GM23338 (cell line): ENCODE measurements around the gene HGD. TPM values are rescaled to one million over a fixed set of nuclear protein-coding genes. Genes with fewer than 3 reads are reported as not detected.

Source experiments
- ATAC-seq: fragments of 200-7000 bp; cut with Tn5 transposase; 3 replicates; pipeline ENCODE4 v1.9.1; 2020
- DNase-seq: peaks from one replicate; pipeline ENCODE4 v3.0.0-alpha.2; 2015; ENCODE audit warnings: low spot score
- H2AFZ ChIP-seq: fragments of 200-600 bp; sonication (generic); 2 replicates; pipeline ENCODE4 v1.8.0; 2016; ENCODE audit warnings: antibody characterized with exemption, mild to moderate bottlenecking, moderate library complexity
- H3F3A ChIP-seq: fragments of 200-600 bp; sonication (generic); replicated peaks from 2 replicates; pipeline ENCODE4 v1.8.0; 2017; ENCODE audit warnings: antibody characterized with exemption, mixed run types, low read depth
- H3K27ac ChIP-seq: fragments of 200-600 bp; sonication (generic); 2 replicates; pipeline ENCODE4 v1.6.1; 2016; ENCODE audit warnings: low read depth
- H3K27me3 ChIP-seq: fragments of 200-600 bp; sonication (generic); 2 replicates; pipeline ENCODE4 v1.8.0; 2016; ENCODE audit warnings: mild to moderate bottlenecking, mixed run types, moderate library complexity; ENCODE audit not compliant: insufficient read depth
- H3K36me3 ChIP-seq: fragments of 200-600 bp; sonication (generic); 2 replicates; pipeline ENCODE4 v1.8.0; 2016; ENCODE audit warnings: mild to moderate bottlenecking; ENCODE audit not compliant: insufficient read depth
- H3K4me1 ChIP-seq: fragments of 200-600 bp; sonication (generic); 2 replicates; pipeline ENCODE4 v1.8.0; 2016; ENCODE audit warnings: mild to moderate bottlenecking, moderate library complexity; ENCODE audit not compliant: insufficient read depth
- H3K4me2 ChIP-seq: fragments of 200-600 bp; sonication (generic); 2 replicates; pipeline ENCODE4 v1.7.1; 2017; ENCODE audit warnings: mixed run types
- H3K4me3 ChIP-seq: fragments of 200-600 bp; sonication (generic); 2 replicates; pipeline ENCODE4 v1.6.1; 2016; ENCODE audit warnings: mixed run types
- H3K79me2 ChIP-seq: fragments of 200-600 bp; sonication (generic); replicated peaks from 2 replicates; pipeline ENCODE4 v1.8.0; 2017; ENCODE audit warnings: mild to moderate bottlenecking; ENCODE audit not compliant: insufficient read depth
- H3K9me2 ChIP-seq: fragments of 200-600 bp; sonication (generic); 2 replicates; pipeline ENCODE4 v1.8.0; 2017; ENCODE audit not compliant: insufficient read depth
- H4K20me1 ChIP-seq: fragments of 200-600 bp; sonication (generic); replicated peaks from 2 replicates; pipeline ENCODE4 v1.8.0; 2017; ENCODE audit warnings: mild to moderate bottlenecking; ENCODE audit not compliant: insufficient read depth
- H3K27ac Mint-ChIP-seq: 2 replicates; pipeline ENCODE4 v1.8.0; 2020; ENCODE audit warnings: inconsistent platforms, mild to moderate bottlenecking, moderate library complexity, mixed read lengths
- H3K27me3 Mint-ChIP-seq: 3 replicates; pipeline ENCODE4 v1.8.0; 2022; ENCODE audit warnings: low read depth, mild to moderate bottlenecking, moderate library complexity, mixed read lengths, inconsistent platforms; ENCODE audit not compliant: insufficient read depth, poor library complexity
- H3K36me3 Mint-ChIP-seq: 3 replicates; pipeline ENCODE4 v1.8.0; 2021; ENCODE audit warnings: low read depth, mild to moderate bottlenecking, inconsistent platforms, moderate library complexity, mixed read lengths
- H3K4me1 Mint-ChIP-seq: 3 replicates; pipeline ENCODE4 v1.8.0; 2020; ENCODE audit warnings: mild to moderate bottlenecking, inconsistent platforms, mixed read lengths
- H3K4me3 Mint-ChIP-seq: 3 replicates; pipeline ENCODE4 v1.8.0; 2021; ENCODE audit warnings: moderate library complexity, mild to moderate bottlenecking, inconsistent platforms, mixed read lengths
- H3K9me3 Mint-ChIP-seq: 3 replicates; pipeline ENCODE4 v1.8.0; 2020; ENCODE audit warnings: moderate library complexity, mild to moderate bottlenecking, inconsistent platforms, mixed read lengths
- CREB1 ChIP-seq: fragments of 250-450 bp; sonication (Bioruptor Pico); IDR thresholded peaks from 2 replicates; pipeline ENCODE4 v1.5.0; 2020; ENCODE audit warnings: low read depth, mild to moderate bottlenecking, moderate library complexity
- EZH2 ChIP-seq: fragments of 200-600 bp; sonication (generic); IDR thresholded peaks from one replicate; pipeline ENCODE4 v1.8.0; 2017; ENCODE audit warnings: antibody characterized with exemption, mild to moderate bottlenecking, low read depth; ENCODE audit not compliant: unreplicated experiment
- EZH2phosphoT487 ChIP-seq: fragments of 200-600 bp; sonication (generic); IDR thresholded peaks from one replicate; pipeline ENCODE4 v1.8.1; 2018; ENCODE audit warnings: antibody characterized with exemption; ENCODE audit not compliant: unreplicated experiment
- JUNB ChIP-seq: IDR thresholded peaks from one replicate; pipeline ENCODE4 v1.6.1; 2016; ENCODE audit warnings: antibody characterized with exemption; ENCODE audit not compliant: unreplicated experiment
- NANOG ChIP-seq: IDR thresholded peaks from 2 replicates; pipeline ENCODE4 v1.6.1; 2016; ENCODE audit warnings: antibody characterized with exemption, borderline replicate concordance
- POLR2AphosphoS5 ChIP-seq: IDR thresholded peaks from 2 replicates; pipeline ENCODE4 v1.6.1; 2016; ENCODE audit warnings: antibody characterized with exemption, low read depth
- STAT1 ChIP-seq: IDR thresholded peaks from one replicate; pipeline ENCODE4 v1.6.1; 2016; ENCODE audit warnings: antibody characterized with exemption; ENCODE audit not compliant: unreplicated experiment
- ZNF114 ChIP-seq: fragments of 250-450 bp; sonication (Bioruptor Pico); IDR thresholded peaks from 2 replicates; pipeline ENCODE4 v1.5.0; 2020; ENCODE audit warnings: mild to moderate bottlenecking, moderate library complexity
- ZNF331 ChIP-seq: fragments of 250-450 bp; sonication (Bioruptor Pico); IDR thresholded peaks from 2 replicates; pipeline ENCODE4 v1.5.0; 2020; ENCODE audit warnings: low read depth, mild to moderate bottlenecking, moderate library complexity
- polyA plus RNA-seq: library from polyadenylated mRNA; unstranded; fragments of >200 nt; fragmentation: Nextera tagmentation; extraction: Ambion mirVana; gene quantifications from 2 replicates; pipeline ENCODE4 v1.2.1, GENCODE V29; 2016
- total RNA-seq: library from RNA; depleted of rRNA; stranded (reverse); fragments of >200 nt; shearing (Covaris generic); gene quantifications from 2 replicates; pipeline ENCODE4 v1.2.3, GENCODE V29; 2014
- TF ChIP-seq, protein P1 (sequence below): fragments of 250-450 bp; sonication (Bioruptor Pico); IDR thresholded peaks from 2 replicates; pipeline ENCODE4 v1.5.0; 2020; ENCODE audit warnings: mild to moderate bottlenecking, moderate library complexity
- TF ChIP-seq, protein P2 (sequence below): IDR thresholded peaks from one replicate; pipeline ENCODE4 v1.6.1; 2018; ENCODE audit warnings: antibody characterized with exemption; ENCODE audit not compliant: unreplicated experiment
- TF ChIP-seq, protein P3 (sequence below), 2 experiments: fragments of 200-600 bp in 1 of 2; sonication (generic) in 1 of 2; conservative IDR thresholded peaks; 2 replicates each; pipeline versions ENCODE4 v1.5.1 to v1.6.1; 2016 to 2017; ENCODE audit warnings: antibody characterized with exemption in 2 of 2, low read depth in 2 of 2, mild to moderate bottlenecking in 2 of 2, moderate library complexity in 1 of 2
- TF ChIP-seq, protein P4 (sequence below): IDR thresholded peaks from 2 replicates; pipeline ENCODE4 v1.6.1; 2016; ENCODE audit warnings: antibody characterized with exemption

HGD gene
- total and polyA plus RNA-seq, 2 experiments from 2014 or later, result not detected

DNA sequence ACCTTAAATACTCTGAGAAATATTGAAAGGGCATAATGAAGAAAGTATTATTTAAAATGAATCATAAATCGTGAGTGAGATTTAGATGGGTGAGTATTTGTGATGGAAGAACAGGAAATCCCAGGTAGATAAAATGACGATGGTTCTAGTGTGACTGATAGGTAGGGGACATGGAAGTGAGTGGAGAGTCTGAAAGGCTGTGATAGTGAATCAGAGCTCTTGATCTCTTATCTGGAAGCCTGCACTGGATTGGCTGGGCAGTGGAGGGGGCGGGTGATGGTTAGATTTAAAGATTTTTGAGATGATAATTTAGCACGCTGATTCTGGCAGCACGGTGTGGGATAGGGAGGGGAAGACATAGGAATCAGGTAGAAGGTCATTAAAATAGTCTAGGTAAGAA lies 20.1 kb downstream of the HGD start:
- TF ChIP-seq, protein P1, sequence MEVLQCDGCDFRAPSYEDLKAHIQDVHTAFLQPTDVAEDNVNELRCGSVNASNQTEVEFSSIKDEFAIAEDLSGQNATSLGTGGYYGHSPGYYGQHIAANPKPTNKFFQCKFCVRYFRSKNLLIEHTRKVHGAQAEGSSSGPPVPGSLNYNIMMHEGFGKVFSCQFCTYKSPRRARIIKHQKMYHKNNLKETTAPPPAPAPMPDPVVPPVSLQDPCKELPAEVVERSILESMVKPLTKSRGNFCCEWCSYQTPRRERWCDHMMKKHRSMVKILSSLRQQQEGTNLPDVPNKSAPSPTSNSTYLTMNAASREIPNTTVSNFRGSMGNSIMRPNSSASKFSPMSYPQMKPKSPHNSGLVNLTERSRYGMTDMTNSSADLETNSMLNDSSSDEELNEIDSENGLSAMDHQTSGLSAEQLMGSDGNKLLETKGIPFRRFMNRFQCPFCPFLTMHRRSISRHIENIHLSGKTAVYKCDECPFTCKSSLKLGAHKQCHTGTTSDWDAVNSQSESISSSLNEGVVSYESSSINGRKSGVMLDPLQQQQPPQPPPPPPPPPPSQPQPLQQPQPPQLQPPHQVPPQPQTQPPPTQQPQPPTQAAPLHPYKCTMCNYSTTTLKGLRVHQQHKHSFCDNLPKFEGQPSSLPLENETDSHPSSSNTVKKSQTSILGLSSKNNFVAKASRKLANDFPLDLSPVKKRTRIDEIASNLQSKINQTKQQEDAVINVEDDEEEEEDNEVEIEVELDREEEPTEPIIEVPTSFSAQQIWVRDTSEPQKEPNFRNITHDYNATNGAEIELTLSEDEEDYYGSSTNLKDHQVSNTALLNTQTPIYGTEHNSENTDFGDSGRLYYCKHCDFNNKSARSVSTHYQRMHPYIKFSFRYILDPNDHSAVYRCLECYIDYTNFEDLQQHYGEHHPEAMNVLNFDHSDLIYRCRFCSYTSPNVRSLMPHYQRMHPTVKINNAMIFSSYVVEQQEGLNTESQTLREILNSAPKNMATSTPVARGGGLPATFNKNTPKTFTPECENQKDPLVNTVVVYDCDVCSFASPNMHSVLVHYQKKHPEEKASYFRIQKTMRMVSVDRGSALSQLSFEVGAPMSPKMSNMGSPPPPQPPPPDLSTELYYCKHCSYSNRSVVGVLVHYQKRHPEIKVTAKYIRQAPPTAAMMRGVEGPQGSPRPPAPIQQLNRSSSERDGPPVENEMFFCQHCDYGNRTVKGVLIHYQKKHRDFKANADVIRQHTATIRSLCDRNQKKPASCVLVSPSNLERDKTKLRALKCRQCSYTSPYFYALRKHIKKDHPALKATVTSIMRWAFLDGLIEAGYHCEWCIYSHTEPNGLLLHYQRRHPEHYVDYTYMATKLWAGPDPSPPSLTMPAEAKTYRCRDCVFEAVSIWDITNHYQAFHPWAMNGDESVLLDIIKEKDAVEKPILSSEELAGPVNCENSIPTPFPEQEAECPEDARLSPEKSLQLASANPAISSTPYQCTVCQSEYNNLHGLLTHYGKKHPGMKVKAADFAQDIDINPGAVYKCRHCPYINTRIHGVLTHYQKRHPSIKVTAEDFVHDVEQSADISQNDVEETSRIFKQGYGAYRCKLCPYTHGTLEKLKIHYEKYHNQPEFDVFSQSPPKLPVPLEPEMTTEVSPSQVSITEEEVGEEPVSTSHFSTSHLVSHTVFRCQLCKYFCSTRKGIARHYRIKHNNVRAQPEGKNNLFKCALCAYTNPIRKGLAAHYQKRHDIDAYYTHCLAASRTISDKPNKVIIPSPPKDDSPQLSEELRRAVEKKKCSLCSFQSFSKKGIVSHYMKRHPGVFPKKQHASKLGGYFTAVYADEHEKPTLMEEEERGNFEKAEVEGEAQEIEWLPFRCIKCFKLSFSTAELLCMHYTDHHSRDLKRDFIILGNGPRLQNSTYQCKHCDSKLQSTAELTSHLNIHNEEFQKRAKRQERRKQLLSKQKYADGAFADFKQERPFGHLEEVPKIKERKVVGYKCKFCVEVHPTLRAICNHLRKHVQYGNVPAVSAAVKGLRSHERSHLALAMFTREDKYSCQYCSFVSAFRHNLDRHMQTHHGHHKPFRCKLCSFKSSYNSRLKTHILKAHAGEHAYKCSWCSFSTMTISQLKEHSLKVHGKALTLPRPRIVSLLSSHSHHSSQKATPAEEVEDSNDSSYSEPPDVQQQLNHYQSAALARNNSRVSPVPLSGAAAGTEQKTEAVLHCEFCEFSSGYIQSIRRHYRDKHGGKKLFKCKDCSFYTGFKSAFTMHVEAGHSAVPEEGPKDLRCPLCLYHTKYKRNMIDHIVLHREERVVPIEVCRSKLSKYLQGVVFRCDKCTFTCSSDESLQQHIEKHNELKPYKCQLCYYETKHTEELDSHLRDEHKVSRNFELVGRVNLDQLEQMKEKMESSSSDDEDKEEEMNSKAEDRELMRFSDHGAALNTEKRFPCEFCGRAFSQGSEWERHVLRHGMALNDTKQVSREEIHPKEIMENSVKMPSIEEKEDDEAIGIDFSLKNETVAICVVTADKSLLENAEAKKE (CRISPR knock-in tag), result no peak
- no peak for TF ChIP-seq ZNF331
- TF ChIP-seq NANOG, result no peak
- no peak for TF ChIP-seq STAT1
- TF ChIP-seq, protein P2, sequence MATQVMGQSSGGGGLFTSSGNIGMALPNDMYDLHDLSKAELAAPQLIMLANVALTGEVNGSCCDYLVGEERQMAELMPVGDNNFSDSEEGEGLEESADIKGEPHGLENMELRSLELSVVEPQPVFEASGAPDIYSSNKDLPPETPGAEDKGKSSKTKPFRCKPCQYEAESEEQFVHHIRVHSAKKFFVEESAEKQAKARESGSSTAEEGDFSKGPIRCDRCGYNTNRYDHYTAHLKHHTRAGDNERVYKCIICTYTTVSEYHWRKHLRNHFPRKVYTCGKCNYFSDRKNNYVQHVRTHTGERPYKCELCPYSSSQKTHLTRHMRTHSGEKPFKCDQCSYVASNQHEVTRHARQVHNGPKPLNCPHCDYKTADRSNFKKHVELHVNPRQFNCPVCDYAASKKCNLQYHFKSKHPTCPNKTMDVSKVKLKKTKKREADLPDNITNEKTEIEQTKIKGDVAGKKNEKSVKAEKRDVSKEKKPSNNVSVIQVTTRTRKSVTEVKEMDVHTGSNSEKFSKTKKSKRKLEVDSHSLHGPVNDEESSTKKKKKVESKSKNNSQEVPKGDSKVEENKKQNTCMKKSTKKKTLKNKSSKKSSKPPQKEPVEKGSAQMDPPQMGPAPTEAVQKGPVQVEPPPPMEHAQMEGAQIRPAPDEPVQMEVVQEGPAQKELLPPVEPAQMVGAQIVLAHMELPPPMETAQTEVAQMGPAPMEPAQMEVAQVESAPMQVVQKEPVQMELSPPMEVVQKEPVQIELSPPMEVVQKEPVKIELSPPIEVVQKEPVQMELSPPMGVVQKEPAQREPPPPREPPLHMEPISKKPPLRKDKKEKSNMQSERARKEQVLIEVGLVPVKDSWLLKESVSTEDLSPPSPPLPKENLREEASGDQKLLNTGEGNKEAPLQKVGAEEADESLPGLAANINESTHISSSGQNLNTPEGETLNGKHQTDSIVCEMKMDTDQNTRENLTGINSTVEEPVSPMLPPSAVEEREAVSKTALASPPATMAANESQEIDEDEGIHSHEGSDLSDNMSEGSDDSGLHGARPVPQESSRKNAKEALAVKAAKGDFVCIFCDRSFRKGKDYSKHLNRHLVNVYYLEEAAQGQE, result no peak
- no peak for TF ChIP-seq EZH2
- no peak for TF ChIP-seq CREB1 (CRISPR knock-in tag)
- TF ChIP-seq JUNB, result no peak
- TF ChIP-seq EZH2phosphoT487, result no peak
- no peak for TF ChIP-seq POLR2AphosphoS5
- no peak for TF ChIP-seq ZNF114 (CRISPR knock-in tag)
- TF ChIP-seq, protein P3, sequence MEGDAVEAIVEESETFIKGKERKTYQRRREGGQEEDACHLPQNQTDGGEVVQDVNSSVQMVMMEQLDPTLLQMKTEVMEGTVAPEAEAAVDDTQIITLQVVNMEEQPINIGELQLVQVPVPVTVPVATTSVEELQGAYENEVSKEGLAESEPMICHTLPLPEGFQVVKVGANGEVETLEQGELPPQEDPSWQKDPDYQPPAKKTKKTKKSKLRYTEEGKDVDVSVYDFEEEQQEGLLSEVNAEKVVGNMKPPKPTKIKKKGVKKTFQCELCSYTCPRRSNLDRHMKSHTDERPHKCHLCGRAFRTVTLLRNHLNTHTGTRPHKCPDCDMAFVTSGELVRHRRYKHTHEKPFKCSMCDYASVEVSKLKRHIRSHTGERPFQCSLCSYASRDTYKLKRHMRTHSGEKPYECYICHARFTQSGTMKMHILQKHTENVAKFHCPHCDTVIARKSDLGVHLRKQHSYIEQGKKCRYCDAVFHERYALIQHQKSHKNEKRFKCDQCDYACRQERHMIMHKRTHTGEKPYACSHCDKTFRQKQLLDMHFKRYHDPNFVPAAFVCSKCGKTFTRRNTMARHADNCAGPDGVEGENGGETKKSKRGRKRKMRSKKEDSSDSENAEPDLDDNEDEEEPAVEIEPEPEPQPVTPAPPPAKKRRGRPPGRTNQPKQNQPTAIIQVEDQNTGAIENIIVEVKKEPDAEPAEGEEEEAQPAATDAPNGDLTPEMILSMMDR (conservative IDR thresholded peaks at IDR 0.05; ENCODE audit: low read depth in 2 of 2), result no peak
- TF ChIP-seq, protein P4, sequence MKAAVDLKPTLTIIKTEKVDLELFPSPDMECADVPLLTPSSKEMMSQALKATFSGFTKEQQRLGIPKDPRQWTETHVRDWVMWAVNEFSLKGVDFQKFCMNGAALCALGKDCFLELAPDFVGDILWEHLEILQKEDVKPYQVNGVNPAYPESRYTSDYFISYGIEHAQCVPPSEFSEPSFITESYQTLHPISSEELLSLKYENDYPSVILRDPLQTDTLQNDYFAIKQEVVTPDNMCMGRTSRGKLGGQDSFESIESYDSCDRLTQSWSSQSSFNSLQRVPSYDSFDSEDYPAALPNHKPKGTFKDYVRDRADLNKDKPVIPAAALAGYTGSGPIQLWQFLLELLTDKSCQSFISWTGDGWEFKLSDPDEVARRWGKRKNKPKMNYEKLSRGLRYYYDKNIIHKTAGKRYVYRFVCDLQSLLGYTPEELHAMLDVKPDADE, result no peak
- H2AFZ ChIP-seq, result no peak overlapping the region
- H3F3A ChIP-seq, result no peaks in the 10 kb centered on the region
- H3K27me3 Mint-ChIP-seq, result no peaks in the 10 kb centered on the region
- H3K36me3 Mint-ChIP-seq, result peaks cover 26% of the 10 kb centered on the region
- no peaks in the 10 kb centered on the region for H3K36me3 ChIP-seq
- H3K4me1 Mint-ChIP-seq, result no peaks in the 10 kb centered on the region
- DNase-seq, result no peak
- no peaks in the 10 kb centered on the region for H3K27me3 ChIP-seq
- no peak overlapping the region for H3K27ac ChIP-seq
- H3K9me2 ChIP-seq, result peaks cover 13% of the 10 kb centered on the region
- H4K20me1 ChIP-seq, result no peaks in the 10 kb centered on the region
- ATAC-seq, result no peak
- H3K27ac Mint-ChIP-seq, result no peak overlapping the region
- H3K4me2 ChIP-seq, result no peak overlapping the region
- H3K4me3 Mint-ChIP-seq, result no peak overlapping the region
- H3K4me1 ChIP-seq, result no peaks in the 10 kb centered on the region
- H3K9me3 Mint-ChIP-seq, result peaks cover 31% of the 10 kb centered on the region
- H3K4me3 ChIP-seq, result no peak overlapping the region
- no peaks in the 10 kb centered on the region for H3K79me2 ChIP-seq
